Measurements from ENCODE around the gene METTL9. TPM values are rescaled to one million over a fixed set of nuclear protein-coding genes. Genes with fewer than 3 reads are reported as not detected.

The METTL9 gene
- total and polyA plus RNA-seq, 2 donors (not counting 1 experiment from before 2014, with no cell fraction given): 124 to 163 TPM

DNA sequence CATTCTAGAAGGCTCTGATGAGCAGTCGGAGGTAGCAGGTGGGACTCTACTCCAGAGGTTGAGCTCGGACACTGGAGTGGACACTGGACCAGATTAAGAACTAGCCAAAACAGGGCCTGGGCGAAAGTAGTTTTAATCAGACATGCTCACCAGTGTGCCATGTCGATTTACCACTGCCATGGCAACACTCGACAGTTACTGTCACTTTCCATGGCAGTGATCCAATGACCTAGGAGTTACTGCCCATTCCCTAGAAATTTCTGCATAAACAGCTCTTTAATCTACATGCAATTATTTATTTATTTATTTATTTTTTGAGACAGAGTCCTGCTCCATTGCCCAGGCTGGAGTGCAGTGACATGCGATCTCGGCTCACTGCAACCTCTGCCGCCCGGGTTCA lies 7.2 kb upstream of the METTL9 start:
- no peak overlapping the region for H3K4me3 ChIP-seq (replicated peaks in 1 of 4; ENCODE audit: control extremely low read depth in 1 of 4, insufficient read depth in 1 of 4, low read depth in 3 of 4, low read length in 4 of 4)
- TF ChIP-seq, protein P1, sequence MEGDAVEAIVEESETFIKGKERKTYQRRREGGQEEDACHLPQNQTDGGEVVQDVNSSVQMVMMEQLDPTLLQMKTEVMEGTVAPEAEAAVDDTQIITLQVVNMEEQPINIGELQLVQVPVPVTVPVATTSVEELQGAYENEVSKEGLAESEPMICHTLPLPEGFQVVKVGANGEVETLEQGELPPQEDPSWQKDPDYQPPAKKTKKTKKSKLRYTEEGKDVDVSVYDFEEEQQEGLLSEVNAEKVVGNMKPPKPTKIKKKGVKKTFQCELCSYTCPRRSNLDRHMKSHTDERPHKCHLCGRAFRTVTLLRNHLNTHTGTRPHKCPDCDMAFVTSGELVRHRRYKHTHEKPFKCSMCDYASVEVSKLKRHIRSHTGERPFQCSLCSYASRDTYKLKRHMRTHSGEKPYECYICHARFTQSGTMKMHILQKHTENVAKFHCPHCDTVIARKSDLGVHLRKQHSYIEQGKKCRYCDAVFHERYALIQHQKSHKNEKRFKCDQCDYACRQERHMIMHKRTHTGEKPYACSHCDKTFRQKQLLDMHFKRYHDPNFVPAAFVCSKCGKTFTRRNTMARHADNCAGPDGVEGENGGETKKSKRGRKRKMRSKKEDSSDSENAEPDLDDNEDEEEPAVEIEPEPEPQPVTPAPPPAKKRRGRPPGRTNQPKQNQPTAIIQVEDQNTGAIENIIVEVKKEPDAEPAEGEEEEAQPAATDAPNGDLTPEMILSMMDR (conservative IDR thresholded peaks at IDR 0.05 in 1 of 2, IDR thresholded peaks at IDR 0.05 in 1 of 2; ENCODE audit: low read depth in 1 of 2, low read length in 2 of 2): no peak
- no peak for TF ChIP-seq EZH2 (IDR thresholded peaks at IDR 0.05; ENCODE audit: low read length, missing control alignments)
- no peaks in the 10 kb centered on the region for H3K79me2 ChIP-seq (ENCODE audit: control insufficient read depth, insufficient read depth, low read length)
- no peak for DNase-seq (ENCODE audit: low read depth in 2 of 2)
- no peaks in the 10 kb centered on the region for H3K9me3 ChIP-seq (ENCODE audit: control insufficient read depth, insufficient read depth, low read depth, low read length)
- no peaks in the 10 kb centered on the region for H3K4me1 ChIP-seq (ENCODE audit: control insufficient read depth, extremely low read depth, insufficient read depth, low read length)
- no peaks in the 10 kb centered on the region for H3K36me3 ChIP-seq (ENCODE audit: control insufficient read depth, insufficient read depth, low read length)
- H3K9ac ChIP-seq (ENCODE audit: insufficient read depth, low read length): no peak overlapping the region
- H3K27me3 ChIP-seq (ENCODE audit: control insufficient read depth, insufficient read depth, low read length): no peaks in the 10 kb centered on the region
- H3K4me2 ChIP-seq (ENCODE audit: extremely low read depth, insufficient read depth, low read length): no peak overlapping the region
- H4K20me1 ChIP-seq (ENCODE audit: control insufficient read depth, extremely low read depth, insufficient read depth, low read length): no peaks in the 10 kb centered on the region
- H2AFZ ChIP-seq (ENCODE audit: low read length): no peak overlapping the region
- H3K27ac ChIP-seq (ENCODE audit: insufficient read depth, low read length): no peak overlapping the region

DNA sequence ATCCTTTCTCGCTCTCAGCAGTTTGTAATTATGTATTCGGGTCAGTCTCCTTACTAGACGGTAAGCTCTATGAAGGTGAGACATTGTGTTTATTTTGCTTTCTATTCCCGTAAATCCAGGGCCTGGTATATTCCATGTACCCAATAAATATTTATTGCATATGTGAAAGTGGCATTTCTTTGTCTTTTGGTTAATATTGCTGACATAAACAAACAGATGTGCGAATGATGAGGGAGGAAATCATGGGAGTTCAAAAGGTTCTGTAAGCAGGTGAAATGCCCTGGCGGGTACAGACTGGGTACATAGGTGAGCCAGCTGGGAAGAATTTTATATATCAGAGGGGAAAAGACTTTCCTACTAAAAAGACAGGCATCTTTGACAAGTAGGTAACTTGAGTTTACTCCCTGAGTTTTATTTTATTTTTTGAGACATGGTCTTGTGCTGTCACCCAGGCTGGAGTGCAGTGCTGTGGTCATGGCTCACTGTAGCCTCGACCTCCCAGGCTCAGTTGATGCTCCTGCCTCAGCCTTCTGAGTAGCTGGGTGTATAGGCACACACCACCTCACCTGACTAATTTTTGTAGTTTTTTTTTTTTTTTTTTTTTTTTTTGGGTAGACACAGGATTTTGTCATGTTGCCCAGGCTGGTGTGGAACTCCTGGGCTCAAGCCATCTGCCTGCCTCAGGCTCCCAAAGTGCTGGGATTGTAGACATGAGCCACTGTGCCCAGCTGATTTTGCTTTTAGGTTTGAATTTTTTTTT lies 5.7 kb upstream of the METTL9 start:
- no peak for DNase-seq (ENCODE audit: low read depth in 2 of 2)
- peaks cover 2% of the 10 kb centered on the region for H3K4me1 ChIP-seq (ENCODE audit: control insufficient read depth, extremely low read depth, insufficient read depth, low read length)
- TF ChIP-seq, protein P1 (conservative IDR thresholded peaks at IDR 0.05 in 1 of 2, IDR thresholded peaks at IDR 0.05 in 1 of 2; ENCODE audit: low read depth in 1 of 2, low read length in 2 of 2): no peak
- TF ChIP-seq EZH2 (IDR thresholded peaks at IDR 0.05; ENCODE audit: low read length, missing control alignments): no peak
- H3K9ac ChIP-seq (ENCODE audit: insufficient read depth, low read length): no peak overlapping the region
- H3K27ac ChIP-seq (ENCODE audit: insufficient read depth, low read length): no peak overlapping the region
- no peak overlapping the region for H2AFZ ChIP-seq (ENCODE audit: low read length)
- no peaks in the 10 kb centered on the region for H3K79me2 ChIP-seq (ENCODE audit: control insufficient read depth, insufficient read depth, low read length)
- no peaks in the 10 kb centered on the region for H3K36me3 ChIP-seq (ENCODE audit: control insufficient read depth, insufficient read depth, low read length)
- H3K27me3 ChIP-seq (ENCODE audit: control insufficient read depth, insufficient read depth, low read length): no peaks in the 10 kb centered on the region
- H4K20me1 ChIP-seq (ENCODE audit: control insufficient read depth, extremely low read depth, insufficient read depth, low read length): no peaks in the 10 kb centered on the region
- H3K4me2 ChIP-seq (ENCODE audit: extremely low read depth, insufficient read depth, low read length): no peak overlapping the region
- H3K9me3 ChIP-seq (ENCODE audit: control insufficient read depth, insufficient read depth, low read depth, low read length): no peaks in the 10 kb centered on the region
- no peak overlapping the region for H3K4me3 ChIP-seq (replicated peaks in 1 of 4; ENCODE audit: control extremely low read depth in 1 of 4, insufficient read depth in 1 of 4, low read depth in 3 of 4, low read length in 4 of 4)

DNA sequence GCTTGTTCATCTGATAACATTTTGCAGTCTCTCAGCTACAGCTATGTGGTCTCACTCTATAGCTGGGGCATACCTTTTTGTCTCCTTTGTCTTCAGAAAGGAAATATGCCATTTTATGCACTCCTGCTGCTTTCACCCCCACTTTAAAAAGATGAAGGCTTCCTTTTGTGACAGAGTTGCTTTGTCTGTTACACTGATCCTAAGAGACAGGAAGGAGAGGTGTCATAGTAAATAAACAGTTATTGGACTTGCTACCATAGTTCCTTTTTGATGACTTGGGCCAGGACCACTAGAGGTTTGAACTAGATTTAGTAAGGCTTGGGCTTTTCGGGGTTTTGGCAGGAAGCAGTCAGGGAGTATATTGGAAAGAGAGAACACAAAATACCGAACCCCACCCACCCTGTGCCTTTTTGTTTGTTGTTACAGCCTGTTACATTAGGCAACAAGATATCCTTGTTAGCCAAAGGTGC lies 1.8 kb upstream of the METTL9 start:
- Histone ChIP-seq H3K9me3 (ENCODE audit: control insufficient read depth, insufficient read depth, low read depth, low read length) (no peaks in the 10 kb centered on the region), H3K4me2 (ENCODE audit: extremely low read depth, insufficient read depth, low read length) (no peak overlapping the region), H3K36me3 (ENCODE audit: control insufficient read depth, insufficient read depth, low read length) (no peaks in the 10 kb centered on the region), H3K4me1 (ENCODE audit: control insufficient read depth, extremely low read depth, insufficient read depth, low read length) (peaks cover 7% of the 10 kb centered on the region), H3K9ac (ENCODE audit: insufficient read depth, low read length) (no peak overlapping the region), H2AFZ (ENCODE audit: low read length) (no peak overlapping the region), H4K20me1 (ENCODE audit: control insufficient read depth, extremely low read depth, insufficient read depth, low read length) (no peaks in the 10 kb centered on the region), H3K79me2 (ENCODE audit: control insufficient read depth, insufficient read depth, low read length) (peaks cover 27% of the 10 kb centered on the region), H3K27ac (ENCODE audit: insufficient read depth, low read length) (no peak overlapping the region), H3K4me3 (replicated peaks in 1 of 4; ENCODE audit: control extremely low read depth in 1 of 4, insufficient read depth in 1 of 4, low read depth in 3 of 4, low read length in 4 of 4) (no peak overlapping the region), H3K27me3 (ENCODE audit: control insufficient read depth, insufficient read depth, low read length) (no peaks in the 10 kb centered on the region)
- TF ChIP-seq, protein P1 (conservative IDR thresholded peaks at IDR 0.05 in 1 of 2, IDR thresholded peaks at IDR 0.05 in 1 of 2; ENCODE audit: low read depth in 1 of 2, low read length in 2 of 2): no peak
- TF ChIP-seq EZH2 (IDR thresholded peaks at IDR 0.05; ENCODE audit: low read length, missing control alignments): no peak
- no peak for DNase-seq (ENCODE audit: low read depth in 2 of 2)

Measured in fibroblast of lung (primary cell).